HG02943 (cell line): Measurements from ENCODE around the gene KCNA10.

ENCODE experiments used
- ATAC-seq: cut with Tn5 transposase; IDR thresholded peaks from one replicate; pipeline ENCODE4 v1.9.1; 2021; ENCODE audit warnings: mild to moderate bottlenecking, low read depth, moderate library complexity; ENCODE audit not compliant: unreplicated experiment

Gene KCNA10

DNA sequence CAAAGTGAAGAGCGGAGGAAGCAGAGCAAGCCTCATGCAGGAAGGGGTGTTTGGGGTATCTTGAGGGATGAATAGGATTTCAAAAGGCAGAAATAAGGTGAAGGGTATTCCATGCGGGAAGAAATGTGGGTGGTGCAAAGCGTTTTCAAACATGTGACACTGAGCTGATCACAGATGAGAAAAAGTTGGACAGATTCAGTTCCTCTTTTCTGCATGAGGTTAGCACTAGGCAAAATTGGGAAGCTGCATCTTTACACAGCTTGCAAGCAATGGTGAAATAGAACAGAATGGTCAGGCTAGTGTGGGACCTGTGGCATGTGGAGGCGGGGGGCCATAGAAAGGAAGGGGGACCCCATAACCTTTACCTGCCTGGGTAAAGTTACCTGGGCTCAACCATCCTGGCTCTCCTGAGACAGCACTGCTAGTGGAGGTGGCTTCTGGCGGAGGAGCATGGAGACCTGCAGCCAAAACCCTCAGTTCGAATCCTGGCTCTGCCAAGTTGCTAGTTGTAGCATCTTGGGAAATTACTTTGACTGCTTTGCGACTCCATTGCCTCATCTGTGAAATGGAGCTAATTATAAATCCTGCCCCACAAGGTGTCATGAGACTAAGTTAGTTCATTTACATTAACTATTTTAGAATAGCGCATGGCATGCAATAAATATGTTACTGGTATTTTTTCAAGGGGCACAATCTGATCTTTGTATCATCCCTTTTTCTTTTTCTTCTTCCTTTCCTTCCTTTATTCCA is 16.4 kb downstream of the KCNA10 start:
- no peak for ATAC-seq

DNA sequence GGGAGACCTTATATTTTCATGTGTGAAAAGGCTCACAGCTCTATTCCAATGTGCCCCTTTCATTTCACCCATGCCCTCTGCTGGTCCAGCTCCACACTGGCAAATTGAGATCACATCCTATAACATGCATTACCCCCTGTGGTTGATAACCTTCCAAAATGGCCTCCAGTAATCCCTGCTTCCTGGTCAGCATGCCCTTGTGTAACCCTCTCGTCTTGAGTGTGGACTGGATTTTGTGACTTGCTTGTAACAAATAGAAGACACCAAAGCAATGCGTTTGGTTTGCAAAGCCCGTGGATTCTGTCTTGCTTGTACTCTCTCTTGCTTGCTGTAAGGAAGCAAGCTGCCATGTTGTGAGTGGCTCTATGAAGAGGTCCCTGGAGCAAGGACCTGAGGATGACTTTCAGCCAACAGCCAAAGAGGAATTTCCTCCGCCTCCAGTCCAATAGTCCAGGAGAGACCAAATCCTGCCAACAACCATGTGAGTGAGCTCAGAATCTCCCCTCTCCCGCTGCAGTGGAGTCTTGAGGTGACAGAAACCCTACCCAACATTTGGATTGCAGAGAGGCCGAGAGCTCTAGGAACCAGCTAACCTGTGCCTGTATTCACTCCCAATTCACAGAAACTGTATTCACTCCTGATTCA is 17.4 kb downstream of the KCNA10 start:
- ATAC-seq = no peak

DNA sequence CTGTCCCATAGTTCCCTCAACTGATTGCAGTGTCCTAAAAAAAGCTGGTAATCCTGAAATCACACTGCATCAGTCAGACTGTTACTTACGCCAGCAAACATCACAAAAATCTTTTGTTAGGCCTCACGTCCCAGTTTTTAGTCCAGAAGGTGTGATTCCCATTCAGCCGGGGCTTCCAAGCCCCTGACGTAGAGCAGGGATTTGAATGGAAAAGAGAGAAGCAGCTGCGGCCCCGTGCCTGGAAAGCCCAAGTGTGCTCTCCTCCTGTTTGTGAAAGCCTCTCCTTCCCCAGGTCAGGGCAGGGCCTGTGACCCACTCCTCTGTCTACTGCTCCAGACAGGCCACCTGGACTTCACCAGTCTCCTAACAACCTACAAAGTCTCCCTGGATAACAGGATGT is 20.7 kb downstream of the KCNA10 start:
- no peak for ATAC-seq

DNA sequence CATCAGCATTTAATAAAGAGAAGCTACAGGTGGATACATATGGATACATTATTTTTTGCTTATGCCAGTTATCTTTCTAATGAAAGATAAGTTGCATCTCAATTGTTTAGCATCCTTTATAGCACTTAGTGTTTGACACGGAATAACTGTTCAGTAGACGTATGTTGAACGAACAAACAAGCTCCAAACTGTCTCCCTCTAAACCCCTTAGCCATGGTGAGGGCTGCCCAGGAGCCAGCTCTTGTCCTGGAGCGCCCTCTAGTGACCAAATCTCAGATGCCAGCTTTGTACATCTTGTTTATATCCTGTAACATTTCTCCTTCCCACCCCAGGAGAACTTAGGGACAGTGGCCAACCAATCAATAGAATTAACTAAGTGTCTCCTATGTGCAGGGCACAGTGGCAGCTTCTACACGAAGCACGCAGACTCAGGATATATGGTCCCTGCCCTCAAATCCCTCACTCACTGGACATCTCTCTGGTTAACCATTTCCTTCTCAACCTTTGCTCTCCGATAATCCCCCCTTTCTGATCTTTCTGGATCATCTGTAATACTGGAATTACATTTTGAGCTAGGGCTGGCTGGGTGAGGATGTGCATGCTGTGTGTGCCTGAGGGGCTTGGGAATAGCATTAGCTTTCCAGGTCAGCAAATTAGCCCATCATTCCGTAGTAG is 22.9 kb downstream of the KCNA10 start:
- no peak for ATAC-seq

DNA sequence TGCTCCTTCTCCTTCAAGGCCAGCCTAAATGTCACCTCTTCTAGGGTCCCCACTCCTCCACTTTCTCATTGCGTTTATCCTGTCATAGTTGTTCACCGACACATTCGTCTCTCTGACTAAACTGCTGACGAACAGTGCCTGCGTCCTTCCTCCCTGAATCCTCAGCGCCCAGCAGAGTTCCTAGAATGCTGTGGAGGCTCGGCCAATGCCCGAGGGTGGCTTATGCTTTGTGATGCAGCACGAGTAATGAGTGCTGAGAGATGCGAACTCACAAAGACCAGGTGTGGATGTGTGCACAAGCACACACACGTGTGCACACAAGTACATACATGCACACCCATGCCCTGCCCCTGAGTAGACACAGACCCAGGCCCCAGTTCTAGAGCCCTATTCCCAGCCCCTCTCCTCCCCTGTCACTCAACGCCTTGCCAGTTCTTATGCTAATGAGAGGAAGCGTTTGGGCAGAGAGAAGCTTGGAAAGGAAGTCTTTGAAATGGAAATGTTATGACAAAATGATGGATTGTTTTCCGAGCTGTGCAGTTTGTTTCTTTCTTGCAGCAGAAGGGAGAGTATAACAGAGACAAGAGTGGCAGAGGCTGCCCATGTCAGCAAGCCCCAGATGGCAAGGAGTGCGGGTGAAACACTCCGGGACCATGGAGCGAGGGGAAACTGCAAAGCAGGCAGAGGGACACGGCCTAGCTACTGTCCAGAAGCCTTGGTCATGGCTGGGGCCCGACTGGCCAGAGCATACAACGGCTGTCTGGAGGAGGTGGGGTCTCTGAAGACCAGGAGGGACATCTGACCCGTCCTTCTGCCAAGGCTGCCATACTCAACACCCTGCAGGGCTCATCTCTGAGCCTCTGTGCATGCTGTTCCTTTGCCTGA is 24.2 kb downstream of the KCNA10 start:
- ATAC-seq = no peak

DNA sequence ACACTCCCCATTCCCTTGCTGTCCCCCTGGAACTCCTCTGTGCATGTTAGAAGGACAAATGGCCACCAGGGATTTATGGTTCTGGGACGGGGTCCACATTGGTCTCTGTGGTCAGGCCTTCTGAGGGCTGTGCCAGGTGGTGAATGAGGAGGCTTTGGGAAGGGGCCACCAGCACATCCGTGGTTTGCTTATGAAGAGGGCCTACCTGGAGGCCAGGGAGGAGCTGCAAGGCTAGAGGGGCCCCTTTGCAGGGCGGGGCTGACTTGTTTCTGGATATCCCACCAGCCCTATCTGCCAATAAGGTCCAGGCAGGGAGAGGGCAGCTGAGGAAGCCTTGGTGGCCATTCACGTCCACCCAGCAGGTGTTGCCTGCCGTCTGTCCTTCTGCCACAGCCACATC is 24.9 kb downstream of the KCNA10 start:
- no peak for ATAC-seq

DNA sequence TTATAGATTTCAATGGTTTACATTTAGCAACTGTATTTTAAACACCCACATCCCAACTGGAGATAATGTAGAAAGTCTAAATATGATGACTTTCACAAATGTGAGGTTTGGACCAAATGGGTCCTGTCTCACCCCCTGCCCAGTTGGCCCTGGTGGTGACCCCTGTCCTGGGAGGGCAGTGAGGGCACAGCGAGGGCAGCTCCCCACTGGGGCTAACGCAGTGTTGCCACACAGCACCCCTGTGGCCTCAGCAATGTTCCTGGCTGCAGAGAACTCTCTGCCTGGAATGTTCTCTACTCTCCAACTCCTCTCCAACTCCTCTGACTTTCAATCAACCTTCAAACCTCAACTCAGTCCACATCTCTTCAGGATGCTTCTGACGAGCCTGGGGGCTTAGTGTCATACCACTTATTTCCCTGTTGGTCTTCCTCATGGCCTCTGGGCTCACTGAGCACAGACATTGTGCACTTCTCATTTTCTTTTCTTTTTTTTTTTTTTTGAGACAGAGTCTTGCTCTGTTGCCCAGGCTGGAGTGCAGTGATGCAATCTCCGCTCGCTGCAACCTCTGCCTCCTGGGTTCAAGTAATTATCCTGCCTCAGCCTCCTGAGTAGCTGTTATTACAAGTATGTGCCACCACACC is 25.8 kb downstream of the KCNA10 start:
- no peak for ATAC-seq

DNA sequence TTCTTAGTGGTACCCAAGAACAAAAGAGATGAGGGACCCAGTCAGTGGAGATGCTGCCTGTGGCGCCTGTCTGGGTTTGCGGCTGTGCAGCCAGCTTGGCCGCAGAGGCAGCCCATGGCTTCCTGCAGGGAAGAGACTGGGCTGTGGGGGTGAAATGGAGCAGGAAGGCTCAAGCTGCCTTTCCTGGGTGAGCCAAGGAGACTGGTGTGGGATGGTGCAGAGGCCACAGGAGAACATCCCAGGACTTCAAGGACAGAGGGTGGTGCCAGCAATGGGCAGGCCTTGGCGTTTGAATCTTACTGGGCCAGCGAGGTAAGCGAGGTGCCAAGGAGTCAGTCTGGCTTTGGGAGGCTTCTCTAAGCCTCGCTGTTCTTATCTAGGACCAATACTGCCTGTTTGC is 26.4 kb downstream of the KCNA10 start:
- ATAC-seq = no peak

DNA sequence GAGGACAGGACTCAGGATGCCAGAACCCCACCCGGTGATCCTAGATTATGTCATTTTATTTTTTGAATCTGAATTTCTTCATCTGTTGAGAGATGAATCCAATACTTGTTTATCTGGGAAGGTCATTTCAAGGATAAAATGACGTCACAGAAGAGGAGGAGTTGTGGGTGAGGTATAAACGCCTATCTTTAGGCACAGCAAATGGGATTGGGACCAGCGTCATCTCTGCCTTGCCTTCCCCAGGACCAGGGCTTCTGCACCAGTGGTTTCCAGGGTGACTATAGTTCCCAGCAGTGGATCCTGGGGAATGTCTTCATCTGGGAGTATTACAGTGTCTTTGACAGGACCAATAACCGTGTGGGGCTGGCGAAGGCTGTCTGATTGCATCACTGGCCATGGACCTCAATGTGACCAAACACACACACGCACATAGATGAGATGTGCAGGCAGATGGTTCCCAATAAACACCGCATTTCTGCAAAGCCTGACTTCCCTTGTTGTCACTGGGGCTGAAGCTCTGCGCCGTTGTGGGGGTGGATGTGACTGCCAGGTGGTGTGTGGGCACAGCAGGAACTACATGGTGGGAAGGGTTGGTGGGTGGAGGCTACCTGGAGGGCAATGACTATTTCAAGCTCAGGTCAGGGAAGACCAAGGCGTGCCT is 28.1 kb downstream of the KCNA10 start:
- no peak for ATAC-seq

DNA sequence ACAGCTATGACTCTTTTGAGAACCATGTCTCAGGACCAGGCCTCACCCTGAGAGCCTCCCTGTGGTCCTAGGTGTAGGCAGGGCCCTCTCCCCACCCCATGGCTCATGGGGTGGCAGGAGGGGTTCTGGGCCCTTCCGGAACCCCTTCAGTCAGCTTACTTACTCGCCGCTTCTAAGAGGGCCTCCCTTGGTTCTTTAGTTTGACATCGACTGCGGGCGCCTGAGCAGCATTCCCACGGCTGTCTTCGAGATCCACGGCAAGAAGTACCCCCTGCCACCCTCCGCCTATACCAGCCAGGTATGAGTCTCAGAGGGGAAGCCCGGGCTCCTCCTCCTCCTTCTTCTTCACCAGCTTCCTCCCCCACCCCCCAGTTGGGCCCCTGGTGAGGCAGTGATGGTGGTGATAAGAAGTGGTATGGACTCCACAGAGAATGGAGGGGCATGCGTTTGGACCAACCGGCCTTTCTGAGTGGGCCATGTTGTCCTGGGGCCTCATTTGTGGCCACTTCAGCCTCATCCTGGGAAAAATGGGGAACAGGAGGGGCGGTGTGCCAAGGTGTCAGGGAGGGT is 28.9 kb downstream of the KCNA10 start:
- no peak for ATAC-seq

DNA sequence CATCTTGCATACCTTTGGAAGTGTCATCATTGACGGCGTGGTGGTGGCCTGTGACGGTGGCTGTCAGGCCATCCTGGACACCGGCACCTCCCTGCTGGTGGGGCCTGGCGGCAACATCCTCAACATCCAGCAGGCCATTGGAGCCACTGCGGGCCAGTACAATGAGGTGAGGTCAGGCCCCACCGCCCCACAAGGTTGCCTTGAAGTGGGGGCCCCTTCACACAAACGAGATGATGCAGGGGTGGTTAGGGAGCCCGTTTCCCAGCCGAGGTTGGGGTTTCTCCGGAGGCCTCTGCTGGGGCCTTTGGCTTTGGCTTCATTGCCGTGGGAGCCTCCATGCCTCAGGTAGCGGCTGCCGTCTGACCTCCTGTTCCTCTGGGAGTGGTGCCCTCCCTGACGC is 29.6 kb downstream of the KCNA10 start:
- ATAC-seq = no peak

DNA sequence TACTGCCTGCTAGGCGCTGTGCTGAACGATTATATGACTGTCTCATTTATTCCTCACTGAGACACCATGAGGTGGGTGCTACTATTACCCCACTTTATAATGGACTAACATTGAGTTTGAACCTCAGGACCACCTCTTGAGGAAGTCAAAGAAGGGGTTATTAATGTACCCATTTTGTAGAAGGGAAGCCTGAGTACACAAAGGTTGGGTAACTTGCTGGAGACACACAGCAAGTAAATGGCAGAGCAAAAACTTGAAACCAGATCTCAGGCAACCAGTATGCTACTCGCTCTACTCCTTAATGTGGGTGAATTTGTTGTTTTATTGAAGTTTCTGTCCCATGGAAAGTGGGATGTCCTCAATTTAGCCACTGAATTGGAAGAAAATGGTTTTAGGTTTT is 30.1 kb downstream of the KCNA10 start:
- ATAC-seq = no peak

DNA sequence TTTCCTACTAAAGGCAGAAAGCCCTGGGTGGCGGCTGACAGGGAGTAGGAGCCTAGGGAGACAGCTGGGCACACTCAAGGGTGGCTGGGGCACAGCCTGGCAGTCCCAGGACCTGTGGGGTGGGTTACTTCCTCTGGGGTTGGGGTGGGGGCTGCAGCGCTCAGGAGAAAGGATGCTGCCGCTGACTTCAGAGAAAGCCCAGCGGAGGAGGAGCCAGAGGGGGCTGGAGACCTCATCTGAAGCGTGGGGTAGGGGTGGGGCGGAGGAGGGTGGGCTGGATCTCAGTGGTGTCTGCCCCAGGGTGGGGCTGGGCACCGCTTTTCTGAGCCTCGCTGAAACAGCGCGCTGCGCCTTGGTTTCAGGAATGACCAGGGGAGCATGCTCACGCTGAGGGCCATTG is 30.8 kb downstream of the KCNA10 start:
- ATAC-seq = no peak

DNA sequence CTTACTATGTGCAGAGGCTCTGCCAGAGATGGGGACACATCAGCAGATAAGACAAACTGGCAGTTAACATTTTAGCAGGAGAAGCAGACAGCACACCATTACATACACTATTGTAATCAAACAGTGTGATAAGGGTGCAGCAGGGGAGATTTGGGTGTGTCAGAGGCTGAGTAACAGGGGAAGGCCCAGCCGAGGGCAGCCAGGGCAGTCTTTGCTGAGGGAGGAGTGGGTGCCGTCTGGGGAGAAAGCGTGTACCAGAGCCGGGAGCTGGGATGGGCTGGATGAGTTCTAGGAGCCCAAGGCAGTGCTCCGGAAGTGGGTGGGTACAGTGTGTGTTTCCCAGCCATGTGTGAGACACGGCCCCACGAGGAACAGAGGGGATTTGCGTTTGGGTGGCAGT is 31.2 kb downstream of the KCNA10 start:
- ATAC-seq = no peak

DNA sequence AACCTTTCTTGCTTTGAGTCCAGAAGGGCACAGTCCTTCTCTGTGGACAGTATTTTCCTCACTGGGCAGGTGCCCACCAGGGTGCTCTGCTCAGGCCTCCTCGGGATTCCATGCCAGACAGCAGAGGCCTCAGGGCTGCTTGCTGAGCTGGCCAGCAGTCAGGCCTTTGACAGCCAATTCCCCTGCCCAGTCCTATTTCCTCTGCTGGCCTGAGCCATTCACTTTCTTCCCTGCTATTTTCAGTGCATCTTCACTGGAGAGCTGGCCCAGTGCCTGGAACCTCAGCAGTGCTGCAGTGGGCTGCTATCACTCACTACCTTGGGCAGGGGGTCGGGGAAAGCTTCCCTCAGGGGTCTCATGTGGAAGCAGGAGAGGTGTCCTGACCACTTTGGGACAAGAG is 33.2 kb downstream of the KCNA10 start:
- no peak for ATAC-seq

DNA sequence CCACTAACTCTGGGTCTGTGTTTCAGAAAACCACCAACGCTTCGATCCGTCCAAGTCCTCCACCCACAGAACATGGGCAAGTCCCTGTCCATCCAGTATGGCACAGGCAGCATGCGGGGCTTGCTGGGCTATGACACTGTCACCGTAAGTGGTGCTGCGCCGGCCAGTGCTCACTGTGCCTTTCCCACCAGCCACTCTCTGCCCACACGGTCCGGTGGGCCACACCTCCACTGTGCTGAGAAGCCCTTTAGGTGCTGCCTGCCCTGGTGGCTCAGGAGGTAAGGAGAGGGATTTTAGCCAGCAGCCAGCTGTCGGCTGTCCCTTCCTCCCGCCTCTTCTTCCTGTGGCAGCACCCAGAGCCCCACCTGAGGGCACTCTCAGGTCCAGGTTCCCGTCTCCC is 34.2 kb downstream of the KCNA10 start:
- ATAC-seq = no peak

DNA sequence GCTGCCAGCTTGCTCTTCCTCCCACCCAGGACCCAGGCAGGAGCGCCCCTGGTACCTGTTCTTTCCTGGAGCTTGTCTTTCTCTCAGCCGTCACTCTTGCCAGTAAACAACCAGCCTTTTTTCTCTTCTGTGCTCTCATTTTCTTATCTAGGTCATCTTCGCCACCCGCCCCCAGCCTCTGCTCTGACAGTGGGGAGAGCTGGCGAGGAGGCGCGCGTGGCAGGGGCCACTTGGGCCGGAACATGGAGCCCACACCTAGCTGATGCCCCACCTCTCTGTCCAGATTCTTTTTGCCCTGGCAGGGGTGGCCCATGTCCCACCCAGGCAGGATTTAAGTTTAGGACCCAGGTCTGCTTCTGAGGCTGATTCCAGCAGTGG is 35.7 kb downstream of the KCNA10 start:
- ATAC-seq = no peak

DNA sequence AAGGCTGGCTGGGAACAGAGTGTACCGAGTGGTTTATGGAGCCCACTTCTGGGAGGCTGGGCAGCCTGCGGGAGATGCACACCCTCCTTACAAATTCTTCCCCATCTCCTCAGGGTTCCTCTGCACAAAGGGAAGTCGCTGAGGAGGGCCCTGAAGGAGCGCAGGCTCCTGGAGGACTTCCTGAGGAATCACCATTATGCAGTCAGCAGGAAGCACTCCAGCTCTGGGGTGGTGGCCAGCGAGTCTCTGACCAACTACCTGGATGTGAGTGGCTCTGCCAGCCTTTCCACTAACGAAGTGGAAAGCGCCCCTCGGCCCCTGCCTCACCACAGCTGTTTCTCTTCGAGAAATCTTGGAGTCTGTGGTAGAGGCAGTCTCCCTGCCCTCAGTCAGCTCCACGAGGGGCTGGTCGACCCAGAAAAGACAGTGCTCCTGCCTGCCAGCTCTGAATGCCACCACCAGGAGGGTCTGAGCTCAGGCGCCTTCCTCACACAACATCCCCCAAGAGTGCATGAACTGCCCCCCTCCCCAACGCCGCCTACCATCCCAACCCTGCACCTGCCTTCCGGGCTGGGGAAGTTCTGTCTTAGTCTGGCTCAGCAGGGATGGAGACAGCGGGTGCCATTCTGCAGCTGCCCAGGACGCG is 36.2 kb downstream of the KCNA10 start:
- ATAC-seq = no peak

DNA sequence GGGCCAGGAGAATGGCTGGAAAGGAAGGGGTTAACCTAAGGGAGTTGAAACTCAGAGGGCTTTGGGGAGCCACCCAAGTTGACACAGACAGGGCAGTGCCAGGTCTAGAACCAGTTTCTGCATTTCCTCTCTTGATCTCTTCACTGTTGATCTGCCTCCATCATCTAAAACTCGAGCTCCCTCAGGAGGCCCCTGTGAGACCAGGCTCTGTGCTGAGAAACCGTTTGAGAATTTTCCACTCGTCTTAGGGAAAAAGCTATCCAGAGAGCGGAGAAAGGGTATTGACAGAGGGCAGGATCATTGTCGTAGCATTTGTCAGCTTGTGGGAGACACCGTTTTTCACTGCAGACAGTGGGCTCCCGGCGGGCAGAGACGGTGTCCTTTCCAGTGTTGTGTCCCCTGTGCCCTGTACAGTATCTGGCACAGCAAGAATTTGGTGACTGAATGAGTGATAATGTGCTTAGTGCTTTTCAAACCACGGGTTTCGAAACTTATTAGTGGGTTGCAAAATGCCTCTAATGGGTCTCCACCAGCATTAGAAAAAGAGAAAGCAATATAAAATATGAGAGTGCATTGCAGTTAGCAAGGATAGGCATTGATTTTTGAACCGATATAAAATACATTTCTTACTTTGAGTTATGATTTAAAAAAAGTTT is 36.9 kb downstream of the KCNA10 start:
- no peak for ATAC-seq
